Retinal pigment epithelial cell (primary cell): ENCODE results near the gene POU2AF2.

Experiments
- DNase-seq: peaks from one replicate; pipeline ENCODE4 v3.0.0-alpha.2; 2010; ENCODE audit warnings: low read depth
- H3K4me3 ChIP-seq: 2 replicates; pipeline ENCODE4 v1.5.1; 2011; ENCODE audit warnings: mild to moderate bottlenecking, low read length, control low read depth, moderate library complexity
- TF ChIP-seq, protein P1 (sequence below): conservative IDR thresholded peaks from 2 replicates; pipeline ENCODE4 v1.5.1; 2011; ENCODE audit warnings: low read depth, low read length, control low read depth, inconsistent platforms

The POU2AF2 gene

DNA sequence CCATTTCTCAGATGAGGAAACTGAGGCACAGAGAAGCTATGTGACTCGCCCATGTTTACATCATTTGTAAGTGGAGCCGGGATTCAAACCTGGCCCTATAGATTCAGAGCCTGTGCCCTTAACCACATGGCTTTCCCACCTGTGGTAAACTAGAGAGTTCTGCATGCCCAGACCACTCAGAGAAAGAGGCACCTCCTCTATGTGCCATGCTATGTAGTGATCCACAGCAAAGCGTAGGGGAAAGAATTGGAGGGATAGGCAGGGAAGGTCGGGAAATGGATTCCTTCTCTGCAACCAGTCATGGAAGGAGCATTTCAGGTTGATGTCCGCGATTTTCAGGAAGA, 15.4 kb upstream of the POU2AF2 start:
- H3K4me3 ChIP-seq = no peak overlapping the region
- no peak for DNase-seq
- TF ChIP-seq, protein P1, sequence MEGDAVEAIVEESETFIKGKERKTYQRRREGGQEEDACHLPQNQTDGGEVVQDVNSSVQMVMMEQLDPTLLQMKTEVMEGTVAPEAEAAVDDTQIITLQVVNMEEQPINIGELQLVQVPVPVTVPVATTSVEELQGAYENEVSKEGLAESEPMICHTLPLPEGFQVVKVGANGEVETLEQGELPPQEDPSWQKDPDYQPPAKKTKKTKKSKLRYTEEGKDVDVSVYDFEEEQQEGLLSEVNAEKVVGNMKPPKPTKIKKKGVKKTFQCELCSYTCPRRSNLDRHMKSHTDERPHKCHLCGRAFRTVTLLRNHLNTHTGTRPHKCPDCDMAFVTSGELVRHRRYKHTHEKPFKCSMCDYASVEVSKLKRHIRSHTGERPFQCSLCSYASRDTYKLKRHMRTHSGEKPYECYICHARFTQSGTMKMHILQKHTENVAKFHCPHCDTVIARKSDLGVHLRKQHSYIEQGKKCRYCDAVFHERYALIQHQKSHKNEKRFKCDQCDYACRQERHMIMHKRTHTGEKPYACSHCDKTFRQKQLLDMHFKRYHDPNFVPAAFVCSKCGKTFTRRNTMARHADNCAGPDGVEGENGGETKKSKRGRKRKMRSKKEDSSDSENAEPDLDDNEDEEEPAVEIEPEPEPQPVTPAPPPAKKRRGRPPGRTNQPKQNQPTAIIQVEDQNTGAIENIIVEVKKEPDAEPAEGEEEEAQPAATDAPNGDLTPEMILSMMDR = no peak

DNA sequence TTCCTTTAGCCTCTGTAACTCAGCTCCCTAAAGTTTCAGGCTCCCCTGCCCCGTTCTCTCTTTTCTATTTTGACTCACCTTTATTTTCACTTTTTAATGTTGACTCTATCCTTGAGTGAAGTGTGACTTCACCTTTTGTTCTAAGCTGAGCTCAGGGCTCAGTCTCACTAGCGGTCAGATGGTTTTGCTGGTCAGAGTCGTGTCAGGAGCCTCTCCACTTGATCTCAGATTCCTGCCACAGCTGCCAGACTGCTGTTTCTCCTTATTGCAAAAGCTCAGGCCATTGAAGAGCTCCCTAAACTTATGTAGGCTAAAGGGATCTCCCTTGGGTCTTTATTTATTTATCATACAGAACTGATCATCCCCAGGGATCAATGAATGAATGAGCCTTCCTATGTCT, 13.7 kb upstream of the POU2AF2 start:
- DNase-seq = no peak
- H3K4me3 ChIP-seq = no peak overlapping the region
- TF ChIP-seq, protein P1 = no peak

DNA sequence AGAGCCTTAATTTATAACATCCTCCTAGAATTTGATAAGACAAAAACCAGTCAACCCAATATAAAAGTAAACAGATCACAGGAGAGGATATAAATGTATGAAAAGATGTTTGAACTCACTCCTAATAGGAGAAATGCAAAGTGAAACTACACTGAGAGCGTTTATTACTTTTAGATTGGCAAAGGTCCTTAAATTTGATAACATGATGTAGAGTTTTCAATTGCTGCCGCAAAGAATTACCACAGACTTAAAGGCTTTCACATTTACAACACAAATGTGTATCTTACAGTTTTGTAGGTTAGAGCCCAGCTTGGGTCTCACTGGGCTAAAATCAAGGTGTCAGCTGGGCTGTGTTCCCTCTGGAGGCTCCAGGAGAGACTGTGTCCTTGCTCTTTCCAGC, 9.1 kb upstream of the POU2AF2 start:
- TF ChIP-seq, protein P1 = no peak
- DNase-seq = no peak
- no peak overlapping the region for H3K4me3 ChIP-seq

DNA sequence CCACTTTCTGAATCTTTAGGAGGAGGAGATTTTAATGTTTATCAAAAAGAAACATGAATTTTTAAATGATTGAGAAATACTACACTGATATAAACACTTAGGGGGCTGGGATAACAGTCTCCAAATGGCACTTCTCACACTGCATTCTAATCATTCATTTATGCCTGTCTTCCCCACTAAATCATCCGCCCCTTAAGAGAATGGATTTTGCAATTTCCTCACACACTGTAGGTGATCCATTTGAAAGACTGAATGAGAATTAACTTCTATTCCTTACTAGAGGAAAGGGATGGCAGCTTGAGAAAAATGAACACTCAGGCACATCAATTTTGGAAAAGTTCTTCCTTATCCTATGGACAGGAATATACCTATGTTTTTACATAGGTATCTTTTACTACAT, 7.6 kb upstream of the POU2AF2 start:
- DNase-seq = no peak
- TF ChIP-seq, protein P1 = no peak
- H3K4me3 ChIP-seq = no peak overlapping the region

DNA sequence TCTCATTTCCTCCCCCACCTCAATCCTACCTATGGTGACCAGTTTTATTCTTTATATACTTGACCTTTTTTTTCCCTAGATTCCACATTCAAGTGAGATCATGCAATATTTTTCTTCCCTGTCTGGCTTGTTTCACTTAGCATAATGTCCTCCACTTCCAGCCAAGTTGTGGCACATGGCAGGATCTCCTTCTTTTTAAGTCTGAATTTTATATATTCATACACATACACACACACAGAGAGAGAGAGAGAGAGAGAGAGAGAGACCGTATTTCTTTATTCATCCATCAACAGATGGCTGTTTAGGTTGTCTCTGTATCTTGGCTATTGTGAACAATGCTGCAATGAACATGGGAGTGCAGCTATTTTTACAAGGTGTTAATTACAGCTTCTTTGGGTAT, 1.4 kb downstream of the POU2AF2 start:
- H3K4me3 ChIP-seq = no peak overlapping the region
- DNase-seq = no peak
- TF ChIP-seq, protein P1 = no peak

DNA sequence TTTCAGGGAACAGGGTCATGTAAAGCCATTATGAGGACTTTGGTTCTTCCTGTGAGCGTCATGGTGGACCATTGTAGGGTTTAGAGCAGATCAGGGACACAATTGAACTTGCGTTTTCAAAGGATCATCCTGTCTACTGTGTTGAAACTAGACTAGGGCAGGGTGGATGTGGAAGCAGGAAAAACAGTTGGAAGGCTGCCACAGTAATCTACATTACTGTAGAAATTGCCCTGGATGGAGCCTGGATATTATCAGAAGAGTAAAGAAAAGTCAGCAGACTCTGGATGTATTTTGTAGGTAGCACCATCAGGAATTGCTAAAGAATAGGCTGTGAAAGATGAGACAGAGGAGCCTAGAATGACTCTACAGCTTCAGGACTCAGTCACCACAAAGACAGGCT, 5.4 kb downstream of the POU2AF2 start:
- DNase-seq = no peak
- TF ChIP-seq, protein P1 = no peak
- H3K4me3 ChIP-seq = no peak overlapping the region

DNA sequence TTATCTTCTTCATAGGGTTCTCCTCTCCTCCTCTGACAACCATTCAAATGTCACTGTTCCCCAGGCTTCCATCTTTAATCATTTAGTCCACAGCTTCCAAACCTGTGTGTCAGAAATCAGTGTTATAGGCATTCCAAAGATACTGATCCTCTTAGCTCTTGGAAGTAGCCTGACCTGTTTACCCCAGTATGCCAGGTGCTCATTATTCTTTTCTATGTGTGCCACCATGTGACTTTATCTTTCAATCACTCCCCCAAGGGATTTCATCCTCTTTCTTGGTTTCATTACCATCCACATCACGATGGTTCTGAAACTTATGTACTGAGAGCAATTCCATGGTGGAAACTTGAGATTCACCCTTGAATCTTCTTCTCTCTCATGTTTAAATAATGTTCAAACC, 7.6 kb downstream of the POU2AF2 start:
- no peak overlapping the region for H3K4me3 ChIP-seq
- DNase-seq = no peak
- TF ChIP-seq, protein P1 = no peak
